ENCODE measurements around the gene SLN. TPM values are rescaled to one million over a fixed set of nuclear protein-coding genes. Genes with fewer than 3 reads are reported as not detected.

The SLN gene
- total RNA-seq, 1 donor from 2014 or later, result not detected

- Histone ChIP-seq H3K36me3 (no peaks in the 10 kb centered on the region), H2AFZ (replicated peaks) (no peak overlapping the region), H3K9me3 (ENCODE audit: low read depth) (no peaks in the 10 kb centered on the region), H3K79me2 (ENCODE audit: low read depth) (no peaks in the 10 kb centered on the region), H3K27me3 (no peaks in the 10 kb centered on the region), H3K4me1 (no peaks in the 10 kb centered on the region), H4K20me1 (ENCODE audit: low read depth) (no peaks in the 10 kb centered on the region), H3F3A (ENCODE audit: low read depth) (no peaks in the 10 kb centered on the region), H3K4me3 (no peak overlapping the region), H3K4me2 (no peak overlapping the region), H3K9ac (no peak overlapping the region), H3K27ac (no peak overlapping the region)
- Mint-ChIP-seq H3K27ac (no peak overlapping the region), H3K4me3 (no peak overlapping the region), H3K4me1 (peaks cover 7% of the 10 kb centered on the region), H3K27me3 (ENCODE audit: insufficient read depth, low read depth) (peaks cover 2% of the 10 kb centered on the region), H3K36me3 (no peaks in the 10 kb centered on the region), H3K9me3 (peaks cover 2% of the 10 kb centered on the region)
- no peak for DNase-seq (ENCODE audit: low spot score)
- TF ChIP-seq EZH2 (IDR thresholded peaks at IDR 0.05) (no peak), EZH2phosphoT487 (IDR thresholded peaks at IDR 0.05) (no peak), CTCF (IDR thresholded peaks at IDR 0.05) (no peak)
These were observed 32.4 kb downstream of the SLN start for GRCh38 chr11:107679255-107680024.

- Histone ChIP-seq H3K4me2 (no peak overlapping the region), H3K79me2 (ENCODE audit: low read depth) (no peaks in the 10 kb centered on the region), H3K9me3 (ENCODE audit: low read depth) (no peaks in the 10 kb centered on the region), H3K4me1 (no peaks in the 10 kb centered on the region), H3K27ac (no peak overlapping the region), H4K20me1 (ENCODE audit: low read depth) (no peaks in the 10 kb centered on the region), H3K9ac (no peak overlapping the region), H3K36me3 (no peaks in the 10 kb centered on the region), H3K27me3 (no peaks in the 10 kb centered on the region), H2AFZ (replicated peaks) (no peak overlapping the region), H3K4me3 (no peak overlapping the region), H3F3A (ENCODE audit: low read depth) (no peaks in the 10 kb centered on the region)
- Mint-ChIP-seq H3K4me3 (no peak overlapping the region), H3K36me3 (no peaks in the 10 kb centered on the region), H3K4me1 (peaks cover 7% of the 10 kb centered on the region), H3K27me3 (ENCODE audit: insufficient read depth, low read depth) (no peaks in the 10 kb centered on the region), H3K9me3 (peaks cover 3% of the 10 kb centered on the region), H3K27ac (no peak overlapping the region)
- TF ChIP-seq EZH2phosphoT487 (IDR thresholded peaks at IDR 0.05), result no peak
- TF ChIP-seq CTCF (IDR thresholded peaks at IDR 0.05), result no peak
- TF ChIP-seq EZH2 (IDR thresholded peaks at IDR 0.05), result no peak
- no peak for DNase-seq (ENCODE audit: low spot score)
These were observed 33.3 kb downstream of the SLN start for GRCh38 chr11:107678632-107678971.

- H3K27me3 Mint-ChIP-seq (ENCODE audit: insufficient read depth, low read depth), result no peaks in the 10 kb centered on the region
- Histone ChIP-seq H4K20me1 (ENCODE audit: low read depth) (no peaks in the 10 kb centered on the region), H3F3A (ENCODE audit: low read depth) (no peaks in the 10 kb centered on the region), H3K4me3 (no peak overlapping the region), H3K79me2 (ENCODE audit: low read depth) (no peaks in the 10 kb centered on the region), H3K9me3 (ENCODE audit: low read depth) (no peaks in the 10 kb centered on the region), H3K4me2 (no peak overlapping the region), H3K27me3 (no peaks in the 10 kb centered on the region), H2AFZ (replicated peaks) (no peak overlapping the region), H3K27ac (no peak overlapping the region), H3K36me3 (no peaks in the 10 kb centered on the region), H3K9ac (no peak overlapping the region), H3K4me1 (no peaks in the 10 kb centered on the region)
- no peaks in the 10 kb centered on the region for H3K36me3 Mint-ChIP-seq
- H3K9me3 Mint-ChIP-seq, result peaks cover 3% of the 10 kb centered on the region
- H3K4me3 Mint-ChIP-seq, result no peak overlapping the region
- DNase-seq (ENCODE audit: low spot score), result no peak
- H3K27ac Mint-ChIP-seq, result no peak overlapping the region
- TF ChIP-seq EZH2 (IDR thresholded peaks at IDR 0.05) (no peak), CTCF (IDR thresholded peaks at IDR 0.05) (no peak), EZH2phosphoT487 (IDR thresholded peaks at IDR 0.05) (no peak)
- H3K4me1 Mint-ChIP-seq, result peaks cover 7% of the 10 kb centered on the region
These were observed 33.8 kb downstream of the SLN start for GRCh38 chr11:107677924-107678631.
